HEK293 (cell line): ENCODE measurements around the gene PALS2.

Experiments used
- BCL11A ChIP-seq: fragments of 450-650 bp; formaldehyde crosslinking; IDR thresholded peaks from 2 replicates; pipeline ENCODE4 v1.5.1; 2016; ENCODE audit warnings: low read depth, missing biosample characterization, missing genetic modification characterization
- GFI1B ChIP-seq: fragments of 450-650 bp; formaldehyde crosslinking; IDR thresholded peaks from 2 replicates; pipeline ENCODE4 v1.5.1; 2016; ENCODE audit warnings: missing biosample characterization, missing genetic modification characterization
- MEIS1 ChIP-seq: sonication (generic); formaldehyde crosslinking; IDR thresholded peaks from 2 replicates; pipeline ENCODE4 v1.8.1; 2022; ENCODE audit warnings: missing genetic modification reagents, mild to moderate bottlenecking, borderline replicate concordance
- YY1 ChIP-seq: fragments of 450-650 bp; formaldehyde crosslinking; IDR thresholded peaks from 2 replicates; pipeline ENCODE4 v1.5.1; 2018; ENCODE audit warnings: missing biosample characterization, missing genetic modification characterization
- ZBTB21 ChIP-seq: fragments of 450-650 bp; formaldehyde crosslinking; IDR thresholded peaks from 2 replicates; pipeline ENCODE4 v1.5.1; 2017; ENCODE audit warnings: missing biosample characterization, missing genetic modification characterization
- ZNF146 ChIP-seq: fragments of 450-650 bp; formaldehyde crosslinking; IDR thresholded peaks from 2 replicates; pipeline ENCODE4 v1.5.1; 2016; ENCODE audit warnings: missing biosample characterization, missing genetic modification characterization
- ZNF24 ChIP-seq: fragments of 450-650 bp; formaldehyde crosslinking; IDR thresholded peaks from 2 replicates; pipeline ENCODE4 v1.5.1; 2016; ENCODE audit warnings: missing biosample characterization, missing genetic modification characterization
- ZNF596 ChIP-seq: fragments of 450-650 bp; IDR thresholded peaks from 2 replicates; pipeline ENCODE4 v1.5.0; 2018; ENCODE audit warnings: missing biosample characterization, mild to moderate bottlenecking, missing genetic modification characterization, moderate library complexity
- ZNF660 ChIP-seq: fragments of 450-650 bp; IDR thresholded peaks from 2 replicates; pipeline ENCODE4 v1.5.1; 2018; ENCODE audit warnings: missing biosample characterization, mild to moderate bottlenecking, missing genetic modification characterization
- TF ChIP-seq, protein P1 (sequence below): fragments of 450-650 bp; formaldehyde crosslinking; IDR thresholded peaks from 2 replicates; pipeline ENCODE4 v1.5.1; 2016; ENCODE audit warnings: missing biosample characterization, missing genetic modification characterization
- TF ChIP-seq, protein P2 (sequence below): fragments of 450-650 bp; formaldehyde crosslinking; IDR thresholded peaks from 2 replicates; pipeline ENCODE4 v1.5.1; 2017; ENCODE audit warnings: missing biosample characterization, missing genetic modification characterization
- TF ChIP-seq, protein P3 (sequence below): fragments of 450-650 bp; formaldehyde crosslinking; IDR thresholded peaks from 2 replicates; pipeline ENCODE4 v1.5.1; 2016; ENCODE audit warnings: missing biosample characterization, missing genetic modification characterization, low read depth
- TF ChIP-seq, protein P4 (sequence below): fragments of 450-650 bp; formaldehyde crosslinking; IDR thresholded peaks from 2 replicates; pipeline ENCODE4 v1.5.1; 2016; ENCODE audit warnings: missing biosample characterization, missing genetic modification characterization

DNA sequence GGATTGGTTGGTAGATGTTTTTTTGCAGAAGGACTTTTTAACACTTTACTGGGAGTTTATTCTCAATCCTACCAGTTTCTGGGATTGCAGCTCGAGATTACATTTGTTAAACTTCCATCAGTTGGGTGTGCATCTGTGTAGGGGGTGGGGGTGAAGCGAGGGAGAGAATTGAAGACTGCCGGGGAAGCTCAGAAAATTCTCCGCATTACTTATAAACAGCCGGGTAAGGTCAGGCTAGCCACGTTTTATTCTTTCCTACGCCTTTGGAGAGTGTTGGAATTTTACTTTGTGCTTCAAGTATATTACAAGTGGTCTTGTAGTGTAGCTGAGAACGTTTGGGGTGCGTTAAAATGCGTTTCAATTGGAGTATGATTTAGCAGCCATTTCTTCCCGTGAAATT is 1.1 kb downstream of the PALS2 start:
- TF ChIP-seq, protein P1, sequence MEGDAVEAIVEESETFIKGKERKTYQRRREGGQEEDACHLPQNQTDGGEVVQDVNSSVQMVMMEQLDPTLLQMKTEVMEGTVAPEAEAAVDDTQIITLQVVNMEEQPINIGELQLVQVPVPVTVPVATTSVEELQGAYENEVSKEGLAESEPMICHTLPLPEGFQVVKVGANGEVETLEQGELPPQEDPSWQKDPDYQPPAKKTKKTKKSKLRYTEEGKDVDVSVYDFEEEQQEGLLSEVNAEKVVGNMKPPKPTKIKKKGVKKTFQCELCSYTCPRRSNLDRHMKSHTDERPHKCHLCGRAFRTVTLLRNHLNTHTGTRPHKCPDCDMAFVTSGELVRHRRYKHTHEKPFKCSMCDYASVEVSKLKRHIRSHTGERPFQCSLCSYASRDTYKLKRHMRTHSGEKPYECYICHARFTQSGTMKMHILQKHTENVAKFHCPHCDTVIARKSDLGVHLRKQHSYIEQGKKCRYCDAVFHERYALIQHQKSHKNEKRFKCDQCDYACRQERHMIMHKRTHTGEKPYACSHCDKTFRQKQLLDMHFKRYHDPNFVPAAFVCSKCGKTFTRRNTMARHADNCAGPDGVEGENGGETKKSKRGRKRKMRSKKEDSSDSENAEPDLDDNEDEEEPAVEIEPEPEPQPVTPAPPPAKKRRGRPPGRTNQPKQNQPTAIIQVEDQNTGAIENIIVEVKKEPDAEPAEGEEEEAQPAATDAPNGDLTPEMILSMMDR = no peak
- TF ChIP-seq BCL11A (tag by site-specific recombination) (no peak), ZNF24 (tag by site-specific recombination) (no peak), ZNF596 (tag by site-specific recombination) (no peak), ZNF660 (no peak), GFI1B (no peak), ZNF146 (no peak), ZBTB21 (tag by site-specific recombination) (no peak), MEIS1 (CRISPR knock-in tag) (no peak), YY1 (no peak)
- TF ChIP-seq, protein P2, sequence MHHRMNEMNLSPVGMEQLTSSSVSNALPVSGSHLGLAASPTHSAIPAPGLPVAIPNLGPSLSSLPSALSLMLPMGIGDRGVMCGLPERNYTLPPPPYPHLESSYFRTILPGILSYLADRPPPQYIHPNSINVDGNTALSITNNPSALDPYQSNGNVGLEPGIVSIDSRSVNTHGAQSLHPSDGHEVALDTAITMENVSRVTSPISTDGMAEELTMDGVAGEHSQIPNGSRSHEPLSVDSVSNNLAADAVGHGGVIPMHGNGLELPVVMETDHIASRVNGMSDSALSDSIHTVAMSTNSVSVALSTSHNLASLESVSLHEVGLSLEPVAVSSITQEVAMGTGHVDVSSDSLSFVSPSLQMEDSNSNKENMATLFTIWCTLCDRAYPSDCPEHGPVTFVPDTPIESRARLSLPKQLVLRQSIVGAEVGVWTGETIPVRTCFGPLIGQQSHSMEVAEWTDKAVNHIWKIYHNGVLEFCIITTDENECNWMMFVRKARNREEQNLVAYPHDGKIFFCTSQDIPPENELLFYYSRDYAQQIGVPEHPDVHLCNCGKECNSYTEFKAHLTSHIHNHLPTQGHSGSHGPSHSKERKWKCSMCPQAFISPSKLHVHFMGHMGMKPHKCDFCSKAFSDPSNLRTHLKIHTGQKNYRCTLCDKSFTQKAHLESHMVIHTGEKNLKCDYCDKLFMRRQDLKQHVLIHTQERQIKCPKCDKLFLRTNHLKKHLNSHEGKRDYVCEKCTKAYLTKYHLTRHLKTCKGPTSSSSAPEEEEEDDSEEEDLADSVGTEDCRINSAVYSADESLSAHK (tag by site-specific recombination) = no peak
- TF ChIP-seq, protein P3, sequence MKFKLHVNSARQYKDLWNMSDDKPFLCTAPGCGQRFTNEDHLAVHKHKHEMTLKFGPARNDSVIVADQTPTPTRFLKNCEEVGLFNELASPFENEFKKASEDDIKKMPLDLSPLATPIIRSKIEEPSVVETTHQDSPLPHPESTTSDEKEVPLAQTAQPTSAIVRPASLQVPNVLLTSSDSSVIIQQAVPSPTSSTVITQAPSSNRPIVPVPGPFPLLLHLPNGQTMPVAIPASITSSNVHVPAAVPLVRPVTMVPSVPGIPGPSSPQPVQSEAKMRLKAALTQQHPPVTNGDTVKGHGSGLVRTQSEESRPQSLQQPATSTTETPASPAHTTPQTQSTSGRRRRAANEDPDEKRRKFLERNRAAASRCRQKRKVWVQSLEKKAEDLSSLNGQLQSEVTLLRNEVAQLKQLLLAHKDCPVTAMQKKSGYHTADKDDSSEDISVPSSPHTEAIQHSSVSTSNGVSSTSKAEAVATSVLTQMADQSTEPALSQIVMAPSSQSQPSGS (tag by site-specific recombination) = no peak
- TF ChIP-seq, protein P4, sequence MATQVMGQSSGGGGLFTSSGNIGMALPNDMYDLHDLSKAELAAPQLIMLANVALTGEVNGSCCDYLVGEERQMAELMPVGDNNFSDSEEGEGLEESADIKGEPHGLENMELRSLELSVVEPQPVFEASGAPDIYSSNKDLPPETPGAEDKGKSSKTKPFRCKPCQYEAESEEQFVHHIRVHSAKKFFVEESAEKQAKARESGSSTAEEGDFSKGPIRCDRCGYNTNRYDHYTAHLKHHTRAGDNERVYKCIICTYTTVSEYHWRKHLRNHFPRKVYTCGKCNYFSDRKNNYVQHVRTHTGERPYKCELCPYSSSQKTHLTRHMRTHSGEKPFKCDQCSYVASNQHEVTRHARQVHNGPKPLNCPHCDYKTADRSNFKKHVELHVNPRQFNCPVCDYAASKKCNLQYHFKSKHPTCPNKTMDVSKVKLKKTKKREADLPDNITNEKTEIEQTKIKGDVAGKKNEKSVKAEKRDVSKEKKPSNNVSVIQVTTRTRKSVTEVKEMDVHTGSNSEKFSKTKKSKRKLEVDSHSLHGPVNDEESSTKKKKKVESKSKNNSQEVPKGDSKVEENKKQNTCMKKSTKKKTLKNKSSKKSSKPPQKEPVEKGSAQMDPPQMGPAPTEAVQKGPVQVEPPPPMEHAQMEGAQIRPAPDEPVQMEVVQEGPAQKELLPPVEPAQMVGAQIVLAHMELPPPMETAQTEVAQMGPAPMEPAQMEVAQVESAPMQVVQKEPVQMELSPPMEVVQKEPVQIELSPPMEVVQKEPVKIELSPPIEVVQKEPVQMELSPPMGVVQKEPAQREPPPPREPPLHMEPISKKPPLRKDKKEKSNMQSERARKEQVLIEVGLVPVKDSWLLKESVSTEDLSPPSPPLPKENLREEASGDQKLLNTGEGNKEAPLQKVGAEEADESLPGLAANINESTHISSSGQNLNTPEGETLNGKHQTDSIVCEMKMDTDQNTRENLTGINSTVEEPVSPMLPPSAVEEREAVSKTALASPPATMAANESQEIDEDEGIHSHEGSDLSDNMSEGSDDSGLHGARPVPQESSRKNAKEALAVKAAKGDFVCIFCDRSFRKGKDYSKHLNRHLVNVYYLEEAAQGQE = no peak
